Ascending aorta (tissue), 2 donors: Measurements from ENCODE around the gene COL9A1. TPM values are rescaled to one million over a fixed set of nuclear protein-coding genes. Genes with fewer than 3 reads are reported as not detected.

Experiments used
- DNase-seq, 2 donors: peaks; one replicate each; pipeline ENCODE4 v3.0.0-alpha.2; 2019; ENCODE audit warnings: low spot score in 2 of 2
- H3K27ac ChIP-seq, 2 donors: fragments of 200-600 bp; sonication (generic); one replicate each; pipeline ENCODE4 v1.5.1; 2016 to 2017; ENCODE audit warnings: mild to moderate bottlenecking in 1 of 2
- H3K27me3 ChIP-seq: fragments of 200-600 bp; sonication (generic); one replicate; pipeline ENCODE4 v1.5.1; 2017
- H3K36me3 ChIP-seq, 2 donors: fragments of 200-600 bp; sonication (generic); one replicate each; pipeline ENCODE4 v1.5.1; 2016
- H3K4me1 ChIP-seq, 2 donors: fragments of 200-600 bp; sonication (generic); one replicate each; pipeline ENCODE4 v1.5.1; 2016 to 2017; ENCODE audit warnings: mild to moderate bottlenecking in 1 of 2
- H3K4me3 ChIP-seq, 2 donors: fragments of 200-600 bp; sonication (generic); one replicate each; pipeline ENCODE4 v1.5.1; 2016 to 2017; ENCODE audit warnings: mild to moderate bottlenecking in 1 of 2
- H3K9me3 ChIP-seq, 2 donors: fragments of 200-600 bp; sonication (generic); one replicate each; pipeline ENCODE4 v1.5.1; 2016
- intact Hi-C: fragments of 100-400 bp; cut with DNase I; formaldehyde crosslinking; loops from one replicate; pipeline ENCODE4 v1.15.1; 2023
- total RNA-seq: library from RNA; depleted of rRNA; stranded (reverse); fragments of >200 nt; gene quantifications from one replicate; pipeline ENCODE4 v1.1.0, GENCODE V29; 2016
- TF ChIP-seq, protein P1 (sequence below), 3 experiments: fragments of 200-600 bp in 2 of 3; fragments of 450-650 bp in 1 of 3; sonication (generic) in 2 of 3; IDR thresholded peaks; one replicate each; pipeline ENCODE4 v1.5.1; 2016 to 2019; ENCODE audit warnings: antibody characterized with exemption in 3 of 3, mild to moderate bottlenecking in 1 of 3, moderate library complexity in 1 of 3

COL9A1 gene
- total RNA-seq, 1 donor from 2014 or later: 0.21 TPM

DNA sequence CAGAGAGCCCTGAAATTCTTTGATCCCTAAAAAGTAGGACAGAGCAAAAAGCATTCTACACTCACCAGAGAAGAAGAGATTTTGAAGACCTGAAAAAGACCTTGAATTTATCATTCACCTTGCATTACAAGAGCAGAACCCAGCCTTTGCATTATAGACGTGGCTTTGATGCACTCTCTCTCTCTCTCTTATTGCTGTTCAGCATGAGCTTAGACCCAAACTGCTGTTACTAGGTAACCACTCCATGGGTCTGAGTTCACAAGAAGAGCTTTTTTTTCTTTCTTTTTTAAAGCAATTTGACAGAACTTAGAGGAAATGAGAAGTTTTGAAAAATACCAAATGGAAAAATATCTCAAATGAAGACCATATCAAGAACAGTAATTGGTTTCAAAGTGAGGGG lies 44.4 kb downstream of the COL9A1 start:
- TF ChIP-seq, protein P1, sequence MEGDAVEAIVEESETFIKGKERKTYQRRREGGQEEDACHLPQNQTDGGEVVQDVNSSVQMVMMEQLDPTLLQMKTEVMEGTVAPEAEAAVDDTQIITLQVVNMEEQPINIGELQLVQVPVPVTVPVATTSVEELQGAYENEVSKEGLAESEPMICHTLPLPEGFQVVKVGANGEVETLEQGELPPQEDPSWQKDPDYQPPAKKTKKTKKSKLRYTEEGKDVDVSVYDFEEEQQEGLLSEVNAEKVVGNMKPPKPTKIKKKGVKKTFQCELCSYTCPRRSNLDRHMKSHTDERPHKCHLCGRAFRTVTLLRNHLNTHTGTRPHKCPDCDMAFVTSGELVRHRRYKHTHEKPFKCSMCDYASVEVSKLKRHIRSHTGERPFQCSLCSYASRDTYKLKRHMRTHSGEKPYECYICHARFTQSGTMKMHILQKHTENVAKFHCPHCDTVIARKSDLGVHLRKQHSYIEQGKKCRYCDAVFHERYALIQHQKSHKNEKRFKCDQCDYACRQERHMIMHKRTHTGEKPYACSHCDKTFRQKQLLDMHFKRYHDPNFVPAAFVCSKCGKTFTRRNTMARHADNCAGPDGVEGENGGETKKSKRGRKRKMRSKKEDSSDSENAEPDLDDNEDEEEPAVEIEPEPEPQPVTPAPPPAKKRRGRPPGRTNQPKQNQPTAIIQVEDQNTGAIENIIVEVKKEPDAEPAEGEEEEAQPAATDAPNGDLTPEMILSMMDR (IDR thresholded peaks at IDR 0.05): no peak
- H3K36me3 ChIP-seq: no peaks in the 10 kb centered on the region
- no peaks in the 10 kb centered on the region for H3K27me3 ChIP-seq
- H3K9me3 ChIP-seq: no peaks in the 10 kb centered on the region
- no peak overlapping the region for H3K4me3 ChIP-seq
- no peak for DNase-seq
- no peak overlapping the region for H3K27ac ChIP-seq
- intact Hi-C loops: no loop called here
- H3K4me1 ChIP-seq: no peaks in the 10 kb centered on the region

DNA sequence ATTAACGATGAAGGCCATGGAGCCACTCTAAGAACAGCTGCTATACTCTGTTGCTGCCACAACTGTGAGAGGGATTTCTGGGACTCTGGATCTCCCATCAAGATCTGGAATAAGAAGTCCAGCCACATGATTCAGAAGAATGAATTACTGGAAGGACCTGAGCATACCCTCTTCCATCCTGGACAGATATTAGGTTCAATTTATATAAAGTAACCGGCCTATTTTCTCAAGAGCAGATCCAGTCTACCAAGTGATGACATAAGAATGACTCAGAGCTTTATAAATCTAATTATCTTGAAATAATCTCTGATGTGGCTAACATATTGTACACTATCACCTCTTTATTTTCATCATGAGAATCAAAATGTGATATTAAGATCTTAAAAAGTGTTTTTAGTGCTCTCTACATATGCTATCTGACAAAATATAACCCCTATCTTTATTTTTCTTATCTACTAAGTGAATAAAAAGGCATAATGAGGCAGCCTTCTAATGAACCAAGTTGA lies 45.1 kb downstream of the COL9A1 start:
- TF ChIP-seq, protein P1 (IDR thresholded peaks at IDR 0.05): no peak
- DNase-seq: no peak
- intact Hi-C loops: no loop called here
- Histone ChIP-seq H3K4me1 (no peaks in the 10 kb centered on the region), H3K36me3 (no peaks in the 10 kb centered on the region), H3K27ac (no peak overlapping the region), H3K4me3 (no peak overlapping the region), H3K9me3 (no peaks in the 10 kb centered on the region), H3K27me3 (no peaks in the 10 kb centered on the region)

DNA sequence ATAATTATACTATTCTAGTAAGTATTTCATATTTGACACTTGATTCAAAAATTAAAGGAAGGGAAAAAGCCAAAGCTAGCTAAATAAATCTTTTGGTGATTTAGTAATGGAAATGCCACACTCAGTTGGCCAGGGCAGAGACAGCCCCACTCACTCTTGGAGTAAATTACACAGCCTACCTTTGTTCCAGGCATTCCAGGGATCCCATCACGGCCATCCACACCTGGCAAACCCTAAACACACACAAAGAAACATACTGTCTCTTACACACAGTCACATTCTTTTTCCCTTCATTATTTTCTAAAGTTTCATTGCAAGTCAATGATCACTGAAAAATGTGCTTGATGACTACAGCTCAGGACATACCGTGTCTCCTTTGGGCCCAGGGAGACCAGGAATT lies 48.1 kb downstream of the COL9A1 start:
- TF ChIP-seq, protein P1 (IDR thresholded peaks at IDR 0.05): no peak
- Histone ChIP-seq H3K27me3 (no peaks in the 10 kb centered on the region), H3K9me3 (no peaks in the 10 kb centered on the region), H3K27ac (no peak overlapping the region), H3K36me3 (no peaks in the 10 kb centered on the region), H3K4me1 (no peaks in the 10 kb centered on the region), H3K4me3 (no peak overlapping the region)
- DNase-seq: no peak
- intact Hi-C loops: no loop called here

DNA sequence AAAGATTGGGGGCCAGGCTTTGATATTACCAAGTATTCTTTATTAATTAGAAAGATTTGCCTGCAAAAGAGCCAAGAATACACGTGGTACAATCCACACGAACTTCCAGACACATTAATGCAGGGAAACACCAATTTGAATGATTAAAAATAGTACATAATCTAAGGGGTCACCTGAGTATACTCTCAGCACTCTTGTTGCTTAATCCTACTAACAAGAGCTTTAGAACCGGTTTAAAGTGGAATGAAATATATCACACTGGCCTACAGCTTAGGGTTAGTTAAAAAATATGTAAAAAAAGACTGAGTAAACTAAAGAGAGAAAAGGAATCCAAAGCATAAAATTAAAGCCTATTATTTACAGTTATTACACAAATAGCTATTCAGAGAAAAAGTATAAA lies 49.0 kb downstream of the COL9A1 start:
- H3K36me3 ChIP-seq: no peaks in the 10 kb centered on the region
- H3K4me1 ChIP-seq: no peaks in the 10 kb centered on the region
- H3K27ac ChIP-seq: no peak overlapping the region
- intact Hi-C loops: no loop called here
- DNase-seq: no peak
- H3K4me3 ChIP-seq: no peak overlapping the region
- no peaks in the 10 kb centered on the region for H3K9me3 ChIP-seq
- H3K27me3 ChIP-seq: no peaks in the 10 kb centered on the region
- TF ChIP-seq, protein P1 (IDR thresholded peaks at IDR 0.05): no peak

DNA sequence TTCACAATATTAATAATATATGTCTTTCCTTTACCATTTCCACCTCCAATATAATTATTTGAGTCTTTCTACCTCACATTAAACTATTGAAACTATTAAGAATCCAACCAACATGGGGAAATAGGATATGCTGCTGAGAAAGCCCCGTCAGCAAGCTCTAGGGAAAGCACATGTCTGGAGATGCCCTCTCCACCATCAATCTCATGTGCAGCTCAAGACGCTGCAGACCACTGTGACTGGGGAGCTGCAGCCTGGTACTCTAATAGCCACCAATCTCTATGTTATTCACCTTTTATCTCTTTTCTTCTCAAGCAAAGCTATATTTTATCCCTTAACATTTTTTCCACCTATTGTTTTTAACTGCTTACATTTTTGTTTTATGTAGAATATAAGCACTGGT lies 50.3 kb downstream of the COL9A1 start:
- Histone ChIP-seq H3K4me3 (no peak overlapping the region), H3K9me3 (no peaks in the 10 kb centered on the region), H3K27me3 (no peaks in the 10 kb centered on the region), H3K36me3 (no peaks in the 10 kb centered on the region), H3K27ac (no peak overlapping the region), H3K4me1 (no peaks in the 10 kb centered on the region)
- no peak for DNase-seq
- intact Hi-C loops: no loop called here
- TF ChIP-seq, protein P1 (IDR thresholded peaks at IDR 0.05): no peak

DNA sequence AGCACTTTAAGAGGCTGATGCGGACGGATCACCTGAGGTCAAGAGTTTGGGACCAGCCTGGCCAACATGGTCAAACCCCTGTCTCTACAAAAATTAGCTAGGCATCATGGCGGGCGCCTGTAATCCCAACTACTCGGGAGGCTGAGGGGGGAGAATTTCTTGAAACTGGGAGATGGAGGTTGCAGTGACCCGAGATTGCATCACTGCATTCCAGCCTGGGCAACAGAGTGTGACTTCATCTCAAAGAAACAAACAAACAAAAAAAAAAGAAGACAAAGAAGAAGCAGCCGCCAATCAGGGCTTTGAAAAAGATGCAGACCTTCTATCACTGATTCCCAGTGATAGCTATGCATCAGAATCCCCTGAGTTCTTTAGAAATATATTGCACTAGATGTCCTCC lies 56.8 kb downstream of the COL9A1 start:
- DNase-seq: no peak
- no peak overlapping the region for H3K4me3 ChIP-seq
- no peaks in the 10 kb centered on the region for H3K36me3 ChIP-seq
- H3K9me3 ChIP-seq: no peaks in the 10 kb centered on the region
- intact Hi-C loops: no loop called here
- no peaks in the 10 kb centered on the region for H3K27me3 ChIP-seq
- H3K27ac ChIP-seq: no peak overlapping the region
- TF ChIP-seq, protein P1 (IDR thresholded peaks at IDR 0.05): no peak
- H3K4me1 ChIP-seq: no peaks in the 10 kb centered on the region
